Activated gamma-delta T cell treated with anti-CD3 and anti-CD28 coated beads, Interleukin-2, amount 50 U/mL, for 16 hours (primary cell): ENCODE measurements around the gene COL6A3.

Source experiments
- DNase-seq: peaks from one replicate; pipeline ENCODE4 v3.0.0-alpha.2; 2020; ENCODE audit warnings: low read depth

The COL6A3 gene

DNA sequence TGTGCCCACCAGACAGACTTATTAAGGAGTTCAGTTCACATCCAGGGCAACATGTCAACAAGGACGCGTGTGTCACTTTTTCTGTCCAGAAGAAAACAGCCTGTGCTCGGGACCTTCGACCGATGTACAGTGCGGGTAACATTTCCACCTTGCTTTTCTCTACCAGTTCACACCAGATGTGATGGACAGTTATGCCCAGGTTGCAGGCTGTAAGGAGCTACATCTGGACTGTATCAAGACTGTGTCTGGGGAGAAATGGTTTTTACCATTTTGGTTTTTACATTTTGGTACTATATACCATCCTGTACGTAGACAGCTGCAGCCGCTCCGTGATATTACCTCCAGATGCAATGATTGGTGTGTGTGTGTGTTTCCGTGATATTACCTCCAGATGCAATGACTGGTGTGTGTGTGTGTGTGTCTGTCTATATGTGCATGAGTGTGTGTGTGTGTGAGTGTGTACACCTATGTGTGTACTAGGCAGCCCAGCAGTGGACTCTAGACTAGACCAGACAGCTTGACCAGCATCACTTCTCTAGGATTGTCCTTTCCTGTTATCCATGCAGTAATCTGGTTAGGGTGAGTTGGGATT lies 118.0 kb downstream of the COL6A3 start:
- no peak for DNase-seq

DNA sequence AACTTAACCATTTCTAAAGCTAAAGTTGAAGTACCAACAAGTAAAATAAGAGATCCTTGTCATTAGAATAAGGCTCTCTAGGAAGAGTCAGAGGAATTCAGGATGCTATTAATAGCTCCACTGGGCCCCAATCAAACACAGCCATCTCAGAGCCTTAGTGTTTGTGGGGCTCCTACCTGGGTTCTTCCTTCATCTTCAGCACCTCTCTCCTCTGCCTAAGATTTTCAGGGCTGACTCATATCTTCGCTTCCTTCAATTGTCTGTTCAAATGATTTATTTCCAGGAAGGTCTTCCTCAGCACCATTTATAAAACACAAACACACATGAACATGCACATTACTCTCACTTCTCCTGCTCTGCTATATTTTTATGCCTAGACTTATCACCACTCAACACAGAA lies 119.5 kb downstream of the COL6A3 start:
- DNase-seq, result no peak

DNA sequence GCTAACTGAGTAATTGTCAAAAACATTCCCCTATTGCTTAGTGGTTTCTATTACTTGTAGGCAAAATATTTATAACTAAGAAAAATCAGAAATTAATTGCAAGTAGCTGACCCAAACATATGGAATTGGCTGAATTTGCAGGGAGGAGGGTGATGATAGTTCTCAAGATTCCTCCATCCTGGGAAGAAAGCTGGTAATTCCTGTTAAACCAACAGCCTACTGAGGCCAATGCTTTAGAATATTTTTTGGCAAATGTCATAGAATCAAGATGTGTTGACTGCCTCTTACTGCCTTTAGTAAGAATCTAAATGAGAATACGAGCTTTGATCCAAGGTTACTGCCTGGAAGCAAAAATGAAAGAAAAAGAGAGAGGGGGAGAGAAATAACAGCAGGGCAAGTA lies 120.0 kb downstream of the COL6A3 start:
- DNase-seq, result no peak

DNA sequence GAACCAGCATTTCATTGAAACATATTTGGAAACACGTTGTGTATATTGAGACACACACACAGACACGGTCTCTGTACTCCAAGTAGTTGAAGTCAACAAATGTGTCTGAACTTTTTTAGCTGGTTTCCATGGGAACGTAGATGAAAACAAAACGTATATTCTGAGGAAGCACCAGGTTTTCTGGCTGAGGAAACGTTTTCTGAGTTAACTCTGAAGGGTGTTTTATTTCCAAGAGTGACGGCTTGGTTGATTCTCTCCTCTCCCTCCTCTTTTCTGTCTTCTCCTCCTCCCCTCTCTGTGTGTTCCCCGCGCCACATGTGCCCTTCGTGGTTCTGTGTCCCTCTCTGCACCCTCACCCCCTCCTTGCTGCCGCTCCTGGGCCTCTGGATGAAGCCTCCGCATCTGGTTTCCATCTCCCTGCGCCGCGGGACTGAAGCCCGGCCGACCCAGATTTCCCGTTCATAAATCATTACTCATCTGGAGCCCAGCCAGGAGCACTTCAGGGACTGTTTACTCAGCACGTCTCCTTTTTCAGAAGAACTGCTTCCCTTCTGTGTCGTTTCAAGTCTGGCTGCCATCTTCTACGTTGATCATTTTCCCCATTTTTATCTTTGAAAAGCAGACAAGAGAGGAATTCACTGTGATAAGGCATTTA lies 122.7 kb downstream of the COL6A3 start:
- no peak for DNase-seq

DNA sequence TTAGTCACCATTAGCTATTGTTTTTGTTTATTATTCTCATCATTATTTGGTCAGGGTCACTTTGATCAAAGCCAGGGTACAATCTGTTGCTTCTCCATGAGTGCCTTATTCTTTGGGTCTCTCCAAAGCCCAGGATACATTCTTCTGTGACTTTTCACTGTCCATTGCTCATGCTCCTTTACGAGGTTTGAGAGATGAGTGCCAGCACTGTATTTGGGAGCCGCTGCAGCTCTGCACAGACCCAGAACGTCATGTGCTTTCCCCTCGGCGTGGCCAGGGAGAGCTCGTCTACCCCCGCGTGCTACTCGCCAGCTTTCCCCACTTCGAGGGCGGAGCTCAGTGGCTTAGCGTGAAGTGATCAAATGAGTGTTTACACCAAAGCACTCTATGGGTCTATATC lies 123.7 kb downstream of the COL6A3 start:
- no peak for DNase-seq

DNA sequence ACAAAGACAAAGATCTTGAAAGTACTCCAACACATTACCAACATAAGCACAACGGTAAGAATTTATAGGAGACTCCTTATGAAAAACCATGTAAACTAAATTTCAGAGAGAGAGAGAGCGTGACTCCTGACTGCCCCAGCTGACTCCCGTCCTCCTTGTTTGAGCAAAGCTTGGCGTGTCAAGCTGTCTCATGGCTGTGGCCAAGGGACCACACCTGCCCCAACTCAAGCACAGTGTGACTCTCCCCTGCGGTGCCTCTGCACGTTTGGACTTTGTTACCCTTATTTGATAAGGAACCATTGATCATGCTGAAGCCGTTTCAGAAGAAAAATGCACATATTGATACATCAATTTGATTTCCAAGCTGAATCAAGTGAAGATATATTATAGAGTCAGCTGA lies 124.8 kb downstream of the COL6A3 start:
- DNase-seq, result no peak

DNA sequence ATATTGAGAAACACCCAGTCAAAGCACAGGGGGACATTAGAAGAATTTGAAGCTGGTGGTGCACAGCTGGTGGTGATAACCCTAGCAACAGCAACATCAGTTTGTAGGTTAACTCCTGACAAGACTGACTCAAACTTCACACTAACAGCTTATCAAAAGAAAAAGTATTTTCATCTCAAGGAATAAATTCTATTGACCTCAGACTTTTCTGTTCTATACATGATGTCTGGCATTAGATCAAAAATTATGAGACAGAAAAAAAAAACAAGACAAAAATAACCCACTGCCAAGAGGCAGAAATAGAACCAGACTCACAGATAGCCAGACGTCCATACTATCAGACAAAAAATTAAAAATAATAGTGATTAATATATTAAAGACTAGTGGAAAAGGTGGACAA lies 126.1 kb downstream of the COL6A3 start:
- no peak for DNase-seq

DNA sequence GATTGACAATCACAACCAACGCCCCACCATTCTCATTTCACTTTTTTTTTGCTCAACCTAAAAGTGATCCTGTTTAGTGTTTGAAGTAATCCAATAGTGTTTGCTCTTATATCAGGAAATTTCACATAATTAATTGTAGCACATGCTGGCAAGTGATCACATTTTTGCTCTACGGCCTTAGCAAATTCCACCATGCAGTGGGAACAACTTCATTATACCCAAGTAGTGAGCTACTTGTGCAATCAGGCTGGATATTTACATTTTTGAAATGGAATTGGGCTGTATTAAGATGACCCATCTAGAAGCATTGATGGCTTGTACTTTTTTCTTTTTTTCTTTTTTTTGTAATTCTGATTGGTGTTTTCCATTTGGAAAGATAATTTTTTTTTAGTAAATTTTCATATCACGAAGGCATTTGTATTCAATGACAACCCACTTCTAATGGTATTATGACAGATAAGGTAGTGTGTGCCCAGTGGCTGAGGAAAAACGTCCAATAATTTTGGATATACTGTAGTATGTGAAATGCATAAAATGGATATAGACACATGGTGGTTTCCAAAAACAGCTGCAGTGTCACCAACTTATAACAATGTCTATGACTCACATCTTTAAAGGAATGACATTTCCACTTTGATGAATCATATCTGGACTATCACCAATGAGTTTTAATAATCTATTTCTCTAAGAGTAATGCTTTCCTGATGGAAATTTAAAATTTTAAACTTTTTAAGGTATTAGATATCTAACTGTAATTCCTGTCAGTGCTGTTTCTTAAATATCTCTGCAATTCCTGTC lies 130.6 kb downstream of the COL6A3 start:
- no peak for DNase-seq

DNA sequence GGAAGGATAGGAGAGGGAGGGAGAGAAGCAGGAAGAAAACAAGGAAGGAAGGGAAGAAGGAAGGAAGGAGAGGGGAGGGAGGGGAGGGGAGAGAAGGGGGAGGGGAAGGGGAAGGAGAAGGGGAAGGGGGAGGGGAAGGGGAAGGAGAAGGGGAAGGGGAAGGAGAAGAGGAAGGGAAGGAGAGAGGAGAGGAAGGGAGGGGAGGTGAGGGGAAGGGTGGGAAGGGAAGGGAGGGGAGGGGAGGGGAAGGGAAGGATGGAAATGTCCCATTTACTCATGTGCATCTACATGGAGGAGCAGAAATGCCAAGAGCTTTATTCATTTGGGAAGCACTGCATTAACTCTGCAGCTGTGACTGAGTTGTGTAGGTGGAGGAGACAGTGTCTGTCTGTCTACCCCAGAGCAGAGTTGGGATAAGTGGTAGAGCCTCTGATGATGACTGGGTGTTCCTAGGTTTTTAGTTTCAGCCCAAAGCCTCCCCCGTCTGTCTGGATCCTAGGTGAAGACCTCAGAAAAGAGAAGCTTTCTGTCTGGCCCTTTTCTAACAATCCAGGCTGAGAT lies 131.3 kb downstream of the COL6A3 start:
- no peak for DNase-seq

DNA sequence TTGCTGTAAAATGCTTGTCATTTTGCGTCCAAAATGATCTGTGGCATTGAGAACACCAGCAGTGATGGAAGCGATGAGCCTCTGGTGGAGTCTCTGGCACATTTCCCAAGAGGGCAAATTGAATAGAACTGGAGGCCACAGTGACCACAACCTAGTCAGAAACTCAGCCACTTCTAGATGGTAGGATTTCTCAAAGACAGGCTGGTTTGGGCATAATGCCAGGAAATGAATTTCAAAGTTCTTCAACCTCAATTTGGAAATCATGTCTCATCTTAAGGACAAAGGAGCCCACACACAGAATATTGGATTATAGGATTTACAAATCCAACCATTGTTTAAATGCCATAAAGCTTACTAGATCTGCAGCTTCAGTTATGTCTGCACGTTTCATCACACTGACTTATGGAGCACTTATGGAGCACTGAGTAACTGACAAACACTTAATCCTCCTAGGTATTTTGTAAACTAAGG lies 132.1 kb downstream of the COL6A3 start:
- no peak for DNase-seq

DNA sequence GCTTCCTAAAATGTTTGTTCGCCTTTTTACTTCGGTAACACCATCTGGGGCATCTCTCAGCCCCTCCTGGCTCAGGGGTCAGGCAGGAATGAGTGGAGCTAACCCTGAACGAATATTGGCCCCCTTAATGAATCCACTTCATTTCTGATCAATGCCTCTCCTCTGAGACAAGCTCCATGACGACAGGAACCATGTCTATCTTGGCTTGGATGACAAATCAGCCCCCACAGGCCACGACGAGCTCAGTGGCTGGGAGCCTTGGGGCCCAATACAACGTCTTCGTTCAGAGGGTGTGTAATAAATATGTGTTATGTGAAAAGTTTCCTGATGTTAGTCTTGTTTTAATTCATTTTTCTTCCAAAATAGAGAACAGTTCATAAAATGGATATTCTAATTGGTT lies 133.0 kb downstream of the COL6A3 start:
- DNase-seq, result no peak

DNA sequence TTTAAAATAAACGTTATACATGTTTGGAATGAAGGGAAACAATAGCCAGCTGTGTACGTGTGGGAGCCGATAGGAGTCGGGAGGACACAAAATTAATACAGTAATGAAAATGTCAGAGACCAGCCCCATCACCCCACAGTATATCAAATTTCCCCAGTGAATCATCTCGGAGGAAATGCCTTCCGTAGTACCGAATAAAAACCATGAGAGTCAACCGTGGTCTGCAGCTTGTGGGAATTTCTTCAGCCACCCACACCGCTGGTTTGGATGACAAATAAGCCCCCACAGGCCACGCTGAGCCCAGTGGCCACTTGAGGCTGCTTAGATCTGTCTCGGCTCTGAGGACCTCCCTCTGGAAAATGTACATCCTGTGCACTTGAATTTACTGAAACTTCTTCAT lies 133.7 kb downstream of the COL6A3 start:
- no peak for DNase-seq

DNA sequence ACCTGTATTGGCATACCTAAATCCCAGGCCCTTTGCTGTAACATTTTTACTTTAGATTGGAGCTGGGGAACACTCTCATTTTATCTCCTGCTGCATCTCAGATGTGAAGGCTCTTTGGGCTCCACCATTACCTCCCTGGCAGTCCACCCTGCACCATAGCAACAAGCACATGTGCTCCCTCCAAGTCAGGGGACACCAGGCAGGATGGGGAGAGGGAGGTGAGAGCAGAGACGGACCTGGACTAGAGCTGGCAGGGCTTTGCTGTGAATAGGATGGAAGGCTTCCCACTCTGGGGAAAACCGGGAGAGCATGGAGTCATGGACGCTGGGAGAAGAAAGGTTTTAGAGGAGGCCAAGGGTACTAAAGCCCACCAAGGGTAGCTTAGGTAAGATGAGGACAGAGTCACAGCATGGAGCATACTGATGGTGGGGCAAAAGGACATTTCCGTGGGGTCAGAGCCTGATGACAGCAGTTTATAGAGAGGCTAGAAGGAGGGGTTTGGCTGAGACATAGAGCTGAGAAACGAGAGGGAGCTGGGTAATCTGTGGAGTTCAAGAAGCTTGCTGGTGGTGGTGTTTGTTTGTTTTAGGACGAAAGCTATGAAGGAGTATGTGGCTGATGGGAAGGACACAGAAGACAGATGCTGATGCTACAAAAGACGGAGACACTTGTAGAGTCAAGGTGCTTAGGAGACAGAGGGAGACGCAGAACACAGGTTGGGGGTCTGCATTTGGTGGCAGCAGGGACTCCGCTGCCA lies 134.8 kb downstream of the COL6A3 start:
- no peak for DNase-seq

DNA sequence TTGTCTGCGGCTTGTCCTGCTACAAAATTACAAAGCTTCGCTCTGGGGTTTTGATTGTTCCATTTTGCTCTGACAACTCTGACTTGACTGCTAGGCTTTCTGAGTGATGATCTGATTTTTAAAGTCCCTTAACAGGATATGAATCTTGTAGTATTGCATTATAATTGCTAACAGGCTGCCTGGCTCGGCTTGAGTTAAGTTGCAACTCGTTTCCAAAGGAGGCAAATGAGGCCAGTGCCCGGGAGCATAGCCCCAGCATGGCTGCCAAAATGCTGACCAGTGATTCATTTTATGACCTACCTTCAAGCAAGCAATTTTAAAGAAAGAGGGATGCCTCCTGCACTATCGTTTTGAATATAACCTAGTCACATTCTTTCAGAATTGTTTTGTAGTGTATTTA lies 135.4 kb downstream of the COL6A3 start:
- DNase-seq, result no peak

DNA sequence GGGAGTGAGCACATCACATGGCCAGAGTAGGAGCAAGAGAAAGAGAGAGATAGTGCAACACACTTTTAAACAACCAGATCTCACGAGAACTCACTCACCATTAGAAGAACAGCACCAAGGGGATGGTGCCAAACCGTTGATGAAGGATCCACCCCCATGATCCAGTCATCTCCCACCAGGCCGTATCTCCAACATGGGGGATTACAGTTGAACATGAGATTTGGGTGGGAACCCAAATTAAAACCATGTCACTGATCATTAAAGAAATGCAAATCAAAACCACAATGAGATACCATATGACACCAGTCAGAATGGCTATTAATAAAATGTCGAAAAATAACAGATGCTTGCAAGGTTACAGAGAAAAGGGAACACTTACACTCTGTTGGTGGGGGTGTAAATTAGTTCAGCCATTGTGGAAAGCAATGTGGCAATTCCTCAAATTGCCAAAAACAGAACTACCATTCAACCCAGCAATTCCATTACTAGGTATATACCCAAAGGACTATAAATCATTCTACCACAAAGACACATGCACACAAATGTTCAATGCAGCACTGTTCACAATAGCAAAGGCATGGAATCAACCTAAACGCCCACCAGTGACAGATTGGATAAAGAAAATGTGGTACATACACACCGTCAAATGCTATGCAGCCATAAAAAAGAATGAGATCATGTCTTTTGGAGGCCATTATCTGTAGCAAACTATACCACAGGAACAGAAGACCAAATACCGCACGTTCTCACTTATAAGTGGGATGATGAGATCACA lies 137.1 kb downstream of the COL6A3 start:
- DNase-seq, result no peak
